Activated naive CD4-positive, alpha-beta T cell treated with anti-CD3 and anti-CD28 coated beads for 36 hours (primary cell): ENCODE measurements around the gene SYPL2. TPM values are rescaled to one million over a fixed set of nuclear protein-coding genes. Genes with fewer than 3 reads are reported as not detected.

Experiments used
- CTCF ChIA-PET: fragments of 350-600 bp; sonication (Branson Sonifier 250); formaldehyde crosslinking; loops from one replicate; lab custom pipeline; 2021; ENCODE audit warnings: antibody characterized with exemption; lab: Charles Lee
- DNase-seq: peaks from one replicate; pipeline ENCODE4 v3.0.0-alpha.2; 2020
- H3K27ac Mint-ChIP-seq: one replicate; pipeline ENCODE4 v1.8.0; 2021; ENCODE audit warnings: mild to moderate bottlenecking, mixed read lengths
- H3K27me3 Mint-ChIP-seq: one replicate; pipeline ENCODE4 v1.8.0; 2021; ENCODE audit warnings: low read depth, mixed read lengths
- H3K36me3 Mint-ChIP-seq: one replicate; pipeline ENCODE4 v1.8.0; 2021; ENCODE audit warnings: low read depth, mixed read lengths
- H3K4me1 Mint-ChIP-seq: one replicate; pipeline ENCODE4 v1.8.0; 2021; ENCODE audit warnings: low read depth, mixed read lengths
- H3K4me3 Mint-ChIP-seq: one replicate; pipeline ENCODE4 v1.8.0; 2021; ENCODE audit warnings: mild to moderate bottlenecking, moderate library complexity, mixed read lengths
- H3K9me3 Mint-ChIP-seq: one replicate; pipeline ENCODE4 v1.8.0; 2021; ENCODE audit warnings: mixed read lengths
- intact Hi-C: fragments of 100-400 bp; cut with micrococcal nuclease; formaldehyde crosslinking; loops from one replicate; pipeline ENCODE4 v1.15.1; 2023
- total RNA-seq, 2 experiments: library from RNA; stranded (reverse); gene quantifications; one replicate each; pipeline ENCODE4 v1.2.3, GENCODE V29; 2021

Gene SYPL2
- total RNA-seq, 2 experiments from 2014 or later, result 0.05 TPM; not detected in 1

GRCh38 chr1:109483672-109484518 is 17.5 kb downstream of the SYPL2 start, which contains the start of gene ATXN7L2:
TSS of gene ATXN7L2 (plus strand) at chr1:109483905. CDS start at chr1:109483954, 49 bp downstream.
- H3K27me3 Mint-ChIP-seq, result no peaks in the 10 kb centered on the region
- no peaks in the 10 kb centered on the region for H3K9me3 Mint-ChIP-seq
- CTCF ChIA-PET, result interaction anchor here (0.6 to 35.8 kb wide), 7 partner anchors 9 to 407 kb away, joined by 3 to 1207 read pairs (median 3); partner anchors contain the start of genes CYB561D1 and GPR61
- H3K27ac Mint-ChIP-seq, result peak within 1 kb of the TSS; percentile 85
- H3K4me1 Mint-ChIP-seq, result peaks cover 24% of the 10 kb centered on the region
- peaks cover 4% of the 10 kb centered on the region for H3K36me3 Mint-ChIP-seq
- peak within 1 kb of the TSS; percentile 95 for H3K4me3 Mint-ChIP-seq
- intact Hi-C loops, result loop anchor here (1.0 to 10.0 kb wide), 11 partner anchors 10 to 498 kb away; partner anchors contain the start of genes AHCYL1, AMIGO1, CELSR2 and CYB561D1
- peak; percentile 93 for DNase-seq

- H3K4me1 Mint-ChIP-seq, result peaks cover 26% of the 10 kb centered on the region
- no peaks in the 10 kb centered on the region for H3K9me3 Mint-ChIP-seq
- H3K4me3 Mint-ChIP-seq, result peak overlapping the region; percentile 95
- intact Hi-C loops, result loop anchor here (1.0 to 10.0 kb wide), 4 partner anchors 240 to 498 kb away; partner anchors contain the start of genes AHCYL1, CELSR2 and ELAPOR1
- no peaks in the 10 kb centered on the region for H3K27me3 Mint-ChIP-seq
- DNase-seq, result no peak
- peak overlapping the region; percentile 85 for H3K27ac Mint-ChIP-seq
- peaks cover 7% of the 10 kb centered on the region for H3K36me3 Mint-ChIP-seq
- CTCF ChIA-PET, result interaction anchor here (0.6 to 35.8 kb wide), 6 partner anchors 9 to 408 kb away, joined by 3 to 1207 read pairs (median 3); partner anchors contain the start of genes CYB561D1 and GPR61
Measured at GRCh38 chr1:109484519-109484975, 18.2 kb downstream of the SYPL2 start.

GRCh38 chr1:109485001-109485400 is 18.7 kb downstream of the SYPL2 start:
- CTCF ChIA-PET, result interaction anchor here (0.6 to 35.8 kb wide), 6 partner anchors 8 to 408 kb away, joined by 3 to 1207 read pairs (median 3); partner anchors contain the start of genes CYB561D1 and GPR61
- DNase-seq, result no peak
- no peaks in the 10 kb centered on the region for H3K27me3 Mint-ChIP-seq
- peak overlapping the region; percentile 85 for H3K27ac Mint-ChIP-seq
- intact Hi-C loops, result loop anchor here (10.0 kb wide), 1 partner anchor 240 kb away; the partner anchor contains the start of gene CELSR2
- peaks cover 26% of the 10 kb centered on the region for H3K4me1 Mint-ChIP-seq
- H3K4me3 Mint-ChIP-seq, result peak overlapping the region; percentile 95
- H3K9me3 Mint-ChIP-seq, result no peaks in the 10 kb centered on the region
- H3K36me3 Mint-ChIP-seq, result peaks cover 10% of the 10 kb centered on the region

GRCh38 chr1:109487261-109487660 is 20.9 kb downstream of the SYPL2 start:
- CTCF ChIA-PET, result interaction anchor here (1.1 to 35.8 kb wide), 2 partner anchors 10 to 44 kb away, joined by 3 to 1207 read pairs; partner anchors contain the start of gene GPR61
- Mint-ChIP-seq H3K36me3 (peaks cover 10% of the 10 kb centered on the region), H3K4me1 (peaks cover 26% of the 10 kb centered on the region), H3K4me3 (no peak overlapping the region), H3K27ac (no peak overlapping the region), H3K9me3 (no peaks in the 10 kb centered on the region), H3K27me3 (no peaks in the 10 kb centered on the region)
- DNase-seq, result no peak
- intact Hi-C loops, result loop anchor here (10.0 kb wide), 1 partner anchor 242 kb away; the partner anchor contains the start of gene CELSR2

GRCh38 chr1:109488201-109488600 is 21.9 kb downstream of the SYPL2 start:
- peaks cover 10% of the 10 kb centered on the region for H3K36me3 Mint-ChIP-seq
- H3K4me1 Mint-ChIP-seq, result peaks cover 19% of the 10 kb centered on the region
- H3K9me3 Mint-ChIP-seq, result no peaks in the 10 kb centered on the region
- intact Hi-C loops, result loop anchor here (10.0 kb wide), 1 partner anchor 243 kb away; the partner anchor contains the start of gene CELSR2
- no peaks in the 10 kb centered on the region for H3K27me3 Mint-ChIP-seq
- no peak overlapping the region for H3K4me3 Mint-ChIP-seq
- no peak overlapping the region for H3K27ac Mint-ChIP-seq
- CTCF ChIA-PET, result interaction anchor here (1.1 to 35.8 kb wide), 3 partner anchors 9 to 43 kb away, joined by 3 to 1207 read pairs (median 375); partner anchors contain the start of genes AMIGO1 and GPR61
- no peak for DNase-seq

GRCh38 chr1:109488696-109489095 is 22.4 kb downstream of the SYPL2 start:
- no peaks in the 10 kb centered on the region for H3K9me3 Mint-ChIP-seq
- no peak for DNase-seq
- CTCF ChIA-PET, result interaction anchor here (1.0 to 35.8 kb wide), 4 partner anchors 9 to 57 kb away, joined by 3 to 1207 read pairs (median 189); partner anchors contain the start of genes AMIGO1 and GPR61
- no peak overlapping the region for H3K4me3 Mint-ChIP-seq
- intact Hi-C loops, result loop anchor here (10.0 kb wide), 1 partner anchor 244 kb away; the partner anchor contains the start of gene CELSR2
- no peaks in the 10 kb centered on the region for H3K27me3 Mint-ChIP-seq
- H3K27ac Mint-ChIP-seq, result no peak overlapping the region
- H3K4me1 Mint-ChIP-seq, result peaks cover 19% of the 10 kb centered on the region
- peaks cover 10% of the 10 kb centered on the region for H3K36me3 Mint-ChIP-seq

- no peaks in the 10 kb centered on the region for H3K9me3 Mint-ChIP-seq
- peak; percentile 75 for DNase-seq
- H3K36me3 Mint-ChIP-seq, result peaks cover 11% of the 10 kb centered on the region
- H3K4me3 Mint-ChIP-seq, result no peak overlapping the region
- intact Hi-C loops, result loop anchor here (1.0 kb wide), 1 partner anchor 42 kb away; no protein-coding TSS in a partner anchor
- peaks cover 25% of the 10 kb centered on the region for H3K4me1 Mint-ChIP-seq
- no peak overlapping the region for H3K27ac Mint-ChIP-seq
- no peaks in the 10 kb centered on the region for H3K27me3 Mint-ChIP-seq
- CTCF ChIA-PET, result interaction anchor here (0.6 to 35.8 kb wide), 12 partner anchors 19 to 327 kb away, joined by 3 to 1207 read pairs (median 3); partner anchors contain the start of genes AMIGO1, GPR61 and PSMA5
Measured at GRCh38 chr1:109490029-109490933, 23.9 kb downstream of the SYPL2 start.

- H3K9me3 Mint-ChIP-seq, result no peaks in the 10 kb centered on the region
- H3K27me3 Mint-ChIP-seq, result no peaks in the 10 kb centered on the region
- no peak for DNase-seq
- H3K36me3 Mint-ChIP-seq, result peaks cover 11% of the 10 kb centered on the region
- no peak overlapping the region for H3K27ac Mint-ChIP-seq
- no peak overlapping the region for H3K4me3 Mint-ChIP-seq
- H3K4me1 Mint-ChIP-seq, result peaks cover 28% of the 10 kb centered on the region
- intact Hi-C loops, result loop anchor here (1.0 kb wide), 1 partner anchor 41 kb away; no protein-coding TSS in a partner anchor
- CTCF ChIA-PET, result interaction anchor here (0.6 to 35.8 kb wide), 11 partner anchors 18 to 328 kb away, joined by 3 to 1207 read pairs (median 3); partner anchors contain the start of genes AMIGO1, GPR61 and PSMA5
Measured at GRCh38 chr1:109490934-109491302, 24.6 kb downstream of the SYPL2 start.

GRCh38 chr1:109491372-109491771 is 25.0 kb downstream of the SYPL2 start:
- CTCF ChIA-PET, result interaction anchor here (0.6 to 35.8 kb wide), 8 partner anchors 7 to 328 kb away, joined by 3 to 1207 read pairs (median 4); partner anchors contain the start of genes AMIGO1, ATXN7L2, GPR61 and PSMA5
- H3K9me3 Mint-ChIP-seq, result no peaks in the 10 kb centered on the region
- H3K4me3 Mint-ChIP-seq, result no peak overlapping the region
- intact Hi-C loops, result no loop called here
- peaks cover 33% of the 10 kb centered on the region for H3K4me1 Mint-ChIP-seq
- no peak overlapping the region for H3K27ac Mint-ChIP-seq
- no peaks in the 10 kb centered on the region for H3K27me3 Mint-ChIP-seq
- peaks cover 11% of the 10 kb centered on the region for H3K36me3 Mint-ChIP-seq
- no peak for DNase-seq

GRCh38 chr1:109492779-109493178 is 26.4 kb downstream of the SYPL2 start:
- CTCF ChIA-PET, result interaction anchor here (0.8 to 35.8 kb wide), 10 partner anchors 9 to 139 kb away, joined by 3 to 1207 read pairs (median 6); partner anchors contain the start of genes AMIGO1, ATXN7L2, GNAI3 and GPR61
- Mint-ChIP-seq H3K27ac (no peak overlapping the region), H3K4me3 (no peak overlapping the region), H3K27me3 (no peaks in the 10 kb centered on the region), H3K4me1 (peaks cover 44% of the 10 kb centered on the region), H3K9me3 (no peaks in the 10 kb centered on the region), H3K36me3 (peaks cover 10% of the 10 kb centered on the region)
- no peak for DNase-seq
- intact Hi-C loops, result no loop called here
